DLD1 (cell line): ENCODE measurements around the gene NUCB1.
"Not testable (repeated sequence)": the region's sequence is repeated elsewhere in the genome, so short reads cannot be mapped to it uniquely, and the experiment has no call there.

Experiments
- in situ Hi-C: cut with HindIII; loops from 2 replicates; pipeline ENCODE4 v1.10.0; 2017; ENCODE audit warnings: low sequenced_read_pairs

The NUCB1 gene

DNA sequence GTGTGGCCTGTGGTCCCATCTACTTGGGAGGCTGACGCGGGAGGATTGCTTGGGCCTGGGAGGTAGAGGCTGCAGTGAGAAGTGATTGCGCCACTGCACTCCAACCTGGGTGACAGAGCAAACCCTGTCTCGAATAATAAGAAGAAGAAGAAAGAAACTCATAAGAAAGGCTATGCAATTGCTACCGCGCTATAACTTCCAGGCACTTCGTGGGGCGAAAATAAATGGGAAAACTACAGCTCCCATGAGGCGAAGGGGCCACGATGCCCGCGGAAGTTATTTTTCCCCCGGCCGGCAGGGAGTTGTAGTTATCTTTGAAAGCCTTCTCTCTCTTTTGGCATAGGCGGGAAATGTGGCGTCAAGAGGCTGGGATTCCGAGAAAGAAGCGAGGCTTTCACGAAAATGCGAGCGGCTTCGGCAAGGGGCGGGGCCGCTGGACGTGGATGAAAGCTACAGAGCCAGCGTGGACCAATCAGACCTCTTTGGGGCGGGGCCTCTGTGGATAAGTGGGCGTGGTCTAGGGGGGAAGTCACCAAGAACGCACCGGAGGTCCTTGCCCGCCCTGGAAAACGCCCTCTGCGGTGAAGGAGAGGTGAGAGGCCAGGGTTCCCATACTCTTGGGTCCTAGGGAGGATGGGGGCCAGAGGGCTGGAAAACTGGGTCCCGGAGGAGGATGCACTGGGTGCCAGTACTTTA lies at the start of gene NUCB1:
Gene NUCB1 (plus strand): TSS at position 532 of the 696 bp plus-strand sequence. CDS start 485 bp downstream, outside the sequence.
- in situ Hi-C loops = no loop called here

DNA sequence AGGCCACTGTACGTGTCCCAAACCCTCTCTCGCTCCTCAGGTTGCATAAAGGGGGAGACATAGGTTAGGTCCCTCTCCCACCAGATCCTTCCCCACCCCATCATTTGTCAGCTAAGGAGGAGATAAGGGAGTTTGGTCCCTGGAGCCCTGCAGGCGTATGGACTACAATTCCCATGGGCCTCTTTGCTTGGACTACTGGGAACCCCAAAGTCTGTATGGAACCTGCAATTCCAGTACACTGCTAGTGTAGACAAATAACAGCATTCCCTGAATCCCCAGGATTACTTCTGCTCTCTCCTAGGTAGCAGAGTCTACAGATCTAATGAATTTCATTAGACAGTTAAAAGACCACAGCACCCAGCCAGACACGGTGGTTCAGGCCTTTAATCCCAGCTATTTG lies 47.8 kb upstream of the NUCB1 start:
- in situ Hi-C loops = no loop called here

DNA sequence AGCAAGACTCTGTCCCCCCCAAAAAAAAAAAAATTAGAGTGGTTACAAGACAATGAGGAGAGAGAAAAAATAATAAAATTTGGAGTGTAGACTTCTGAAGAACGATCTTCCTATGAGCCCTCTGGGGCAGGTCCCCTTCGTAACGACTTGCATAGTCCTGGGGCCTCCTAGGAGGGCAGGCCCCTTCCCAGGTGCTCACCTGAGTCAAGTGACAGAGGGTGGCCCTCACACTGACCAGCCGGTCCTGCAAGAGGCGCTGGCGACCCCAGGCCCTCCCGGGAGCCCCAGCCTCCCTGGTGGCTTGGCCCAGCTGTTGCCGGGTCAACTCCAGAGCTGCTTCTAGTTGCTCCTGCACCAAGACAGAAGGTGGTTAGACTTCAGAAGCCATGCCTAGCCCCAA lies 46.6 kb upstream of the NUCB1 start:
- in situ Hi-C loops = no loop called here

DNA sequence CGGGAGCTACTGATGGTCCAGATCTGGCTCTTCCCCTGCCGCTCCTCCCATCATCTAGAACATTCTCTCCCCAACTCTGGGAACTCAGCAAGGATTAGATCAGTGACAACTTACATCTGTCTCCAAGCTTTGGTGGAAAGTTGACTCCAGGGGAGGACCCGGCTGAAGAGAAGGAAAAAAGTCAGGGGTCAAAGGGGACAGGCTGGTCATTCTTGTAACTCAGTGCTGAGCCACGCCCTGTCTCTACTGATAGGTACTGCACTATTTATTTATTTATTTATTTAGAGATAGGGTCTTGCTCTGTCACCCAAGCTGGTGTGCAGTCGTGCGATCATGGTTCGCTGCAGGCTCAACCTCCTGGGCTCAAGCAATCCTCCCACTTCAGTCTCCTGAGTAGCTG lies 46.0 kb upstream of the NUCB1 start:
- in situ Hi-C loops = no loop called here

DNA sequence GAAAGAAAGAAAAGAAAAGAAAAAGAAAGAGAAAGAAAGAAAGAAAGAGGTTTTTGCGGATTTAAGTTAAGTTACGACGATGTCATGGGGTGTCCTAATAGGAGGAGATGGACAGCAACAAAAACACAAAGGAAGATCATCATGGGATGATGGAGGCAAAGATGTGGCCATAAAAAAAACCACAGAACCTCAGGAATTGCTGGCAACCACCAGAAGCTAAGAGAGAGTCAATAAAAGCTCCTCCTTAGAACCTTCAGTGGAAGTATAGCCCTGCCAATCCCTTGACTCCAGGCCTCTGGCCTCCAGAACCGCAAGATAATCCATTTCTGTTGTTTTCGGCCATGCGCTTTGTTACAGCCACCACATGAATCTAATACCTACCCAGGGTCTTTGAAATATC lies 43.2 kb upstream of the NUCB1 start:
- in situ Hi-C loops = no loop called here

DNA sequence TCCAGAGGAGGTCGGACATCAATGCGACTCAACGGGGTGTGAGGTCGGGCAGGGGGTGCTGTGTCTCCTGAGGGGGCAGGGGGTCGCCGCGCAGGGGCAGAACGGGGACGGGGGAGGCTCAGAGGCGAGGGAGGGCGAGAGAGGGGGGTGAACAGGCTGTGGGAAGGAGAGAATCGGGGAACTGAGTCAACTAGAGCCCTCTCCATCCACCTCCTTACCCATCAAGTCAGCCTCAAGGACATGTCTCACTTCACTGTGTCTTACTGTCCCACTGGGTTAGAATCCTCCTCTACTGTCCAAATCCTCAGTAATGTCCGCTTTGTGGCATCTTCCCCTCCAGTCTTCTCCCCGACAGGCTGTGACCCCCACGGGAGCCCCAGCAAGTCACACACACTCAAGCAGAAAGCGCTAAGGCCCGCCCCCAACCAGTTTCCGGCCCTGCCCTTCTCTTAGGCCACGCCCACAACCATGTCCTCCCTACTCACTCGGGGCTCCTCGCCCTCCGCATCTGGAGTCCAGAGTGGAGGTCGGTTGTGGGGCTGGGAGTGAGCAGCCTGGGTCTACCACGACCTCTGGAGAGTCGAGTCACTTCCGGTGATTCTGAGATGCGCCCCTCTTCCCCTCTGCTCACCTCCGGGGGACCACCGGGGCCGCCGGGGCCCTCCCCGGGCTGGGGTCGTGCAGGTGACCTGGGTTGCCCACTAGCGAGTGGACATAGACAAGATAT lies 41.0 kb upstream of the NUCB1 start:
- in situ Hi-C loops = no loop called here

DNA sequence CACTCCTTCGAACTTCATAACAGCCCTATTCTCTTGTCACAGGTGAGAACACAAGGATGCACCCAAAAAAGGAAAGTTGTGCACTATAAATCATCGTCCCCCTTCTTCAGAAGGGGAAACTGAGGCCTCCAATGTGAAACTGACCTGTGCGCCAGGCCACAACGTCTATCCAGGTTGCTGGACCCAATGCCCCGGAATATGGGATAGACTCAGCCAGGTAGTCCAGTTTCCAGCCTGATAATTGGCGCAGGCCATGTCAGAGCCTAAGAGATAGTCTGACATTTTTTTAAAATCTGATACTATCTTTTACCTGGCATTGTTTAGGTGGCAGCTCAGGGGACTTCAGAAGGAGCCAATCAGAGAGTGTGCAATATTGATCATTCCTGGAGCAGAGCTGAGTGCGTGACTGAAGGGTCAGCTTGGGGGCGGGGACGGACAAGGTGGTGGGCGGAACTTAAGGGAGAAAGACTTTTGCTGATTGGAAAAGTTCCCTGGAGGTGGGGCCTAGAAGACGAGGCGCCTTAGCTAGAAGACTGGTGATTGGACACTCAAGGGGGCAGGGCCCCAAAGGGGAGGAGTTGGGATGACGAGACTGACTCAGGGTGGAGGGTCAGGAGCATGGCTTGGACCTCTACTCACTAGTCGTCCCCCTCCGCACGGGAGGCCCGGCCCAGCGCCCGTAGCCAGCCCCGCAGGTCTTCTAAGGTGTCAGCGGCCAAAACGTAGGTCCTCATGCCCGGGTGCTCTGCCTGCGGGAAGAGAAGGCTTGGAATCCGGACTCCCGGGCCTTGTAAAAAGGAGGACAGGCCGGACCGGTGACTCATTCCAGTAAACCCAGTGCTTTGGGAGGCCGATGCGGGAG lies 40.2 kb upstream of the NUCB1 start:
- in situ Hi-C loops = no loop called here

DNA sequence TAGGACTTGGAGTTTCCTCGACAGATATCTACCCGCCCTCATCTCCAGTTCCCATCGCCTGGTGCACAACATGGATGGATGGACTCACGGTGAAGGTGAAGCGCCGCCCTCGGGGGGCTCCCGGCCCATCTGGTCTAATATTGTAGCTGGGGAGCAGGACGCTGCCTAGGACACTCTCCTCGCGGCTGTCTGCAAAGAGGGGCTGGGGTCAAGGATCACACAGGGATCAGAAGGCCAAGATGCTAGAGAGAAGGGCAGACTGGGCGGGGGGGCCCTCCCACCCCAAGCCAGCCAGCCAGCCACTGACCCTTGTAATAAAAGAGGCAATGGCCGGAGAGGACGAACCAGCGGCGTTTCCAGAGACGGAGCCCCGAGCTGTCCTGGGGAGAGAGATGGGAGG lies 38.8 kb upstream of the NUCB1 start:
- in situ Hi-C loops = no loop called here

DNA sequence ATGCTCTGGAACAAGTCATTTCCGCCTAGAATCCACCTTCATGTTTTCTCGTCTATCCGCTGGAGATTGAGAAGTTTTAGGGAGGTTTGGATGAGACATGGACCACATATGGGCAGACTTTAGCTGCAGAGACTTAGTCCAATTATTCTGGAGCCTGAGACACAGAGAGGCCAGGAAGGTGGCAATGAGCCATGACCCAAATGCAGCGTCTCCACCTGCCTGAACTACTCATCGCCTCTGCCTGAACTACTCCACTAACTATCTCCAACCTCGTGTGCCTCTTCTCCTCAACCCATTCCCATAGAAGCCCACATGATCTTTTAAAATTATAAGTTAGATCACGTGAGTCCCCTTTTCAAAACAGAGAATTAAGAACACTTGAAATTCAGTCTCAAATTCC lies 37.3 kb upstream of the NUCB1 start:
- in situ Hi-C loops = no loop called here

DNA sequence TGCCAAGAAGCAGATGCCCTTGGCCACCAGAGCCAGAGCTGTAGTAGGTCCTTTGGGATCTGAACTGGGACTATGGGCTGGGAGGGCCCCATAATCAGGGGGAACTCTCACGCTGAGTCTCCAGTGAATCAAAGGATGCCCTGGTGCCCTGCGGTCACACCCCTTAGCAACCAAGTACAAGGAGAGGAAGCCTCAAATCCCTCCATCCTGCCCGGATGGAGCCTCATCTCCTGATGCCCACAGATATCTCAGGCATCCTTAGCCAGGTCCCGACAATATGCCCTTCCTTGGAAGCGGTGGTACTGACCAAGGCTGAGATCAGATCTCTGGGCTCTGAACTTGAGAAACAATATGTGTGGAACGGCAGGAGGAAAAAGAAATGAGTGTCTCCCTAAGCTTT lies 33.4 kb upstream of the NUCB1 start:
- in situ Hi-C loops = no loop called here

DNA sequence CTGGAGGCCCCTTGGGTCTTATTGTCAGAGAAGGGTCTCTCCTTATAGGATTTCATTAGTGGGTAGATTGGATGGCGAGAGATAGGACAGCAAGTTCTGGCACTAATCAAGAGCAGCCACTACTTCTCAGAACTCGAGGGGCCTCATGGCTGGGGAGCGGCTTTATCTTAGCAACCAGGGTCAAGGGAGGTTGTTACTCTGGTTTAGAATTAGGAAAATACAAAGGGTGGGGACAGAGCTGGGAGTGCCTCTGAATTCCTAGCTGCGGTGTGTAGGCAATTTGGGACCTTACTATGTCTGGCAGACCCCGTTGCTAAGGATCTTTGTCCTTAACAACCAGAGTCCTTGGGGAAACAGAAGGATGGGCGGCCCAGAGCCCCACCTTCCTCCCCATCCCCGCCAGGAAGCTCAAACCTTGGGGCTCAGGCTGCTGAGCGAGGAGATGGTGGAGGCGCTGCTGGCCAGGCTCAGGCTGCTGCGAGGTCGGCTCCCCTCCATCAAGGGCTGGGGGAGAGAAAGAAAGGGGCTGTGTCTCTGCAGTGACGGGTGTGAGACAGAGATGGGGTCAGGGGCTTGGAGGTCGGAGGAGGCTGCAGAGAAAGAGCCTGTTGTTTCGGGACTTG lies 32.9 kb upstream of the NUCB1 start:
- in situ Hi-C loops = no loop called here

DNA sequence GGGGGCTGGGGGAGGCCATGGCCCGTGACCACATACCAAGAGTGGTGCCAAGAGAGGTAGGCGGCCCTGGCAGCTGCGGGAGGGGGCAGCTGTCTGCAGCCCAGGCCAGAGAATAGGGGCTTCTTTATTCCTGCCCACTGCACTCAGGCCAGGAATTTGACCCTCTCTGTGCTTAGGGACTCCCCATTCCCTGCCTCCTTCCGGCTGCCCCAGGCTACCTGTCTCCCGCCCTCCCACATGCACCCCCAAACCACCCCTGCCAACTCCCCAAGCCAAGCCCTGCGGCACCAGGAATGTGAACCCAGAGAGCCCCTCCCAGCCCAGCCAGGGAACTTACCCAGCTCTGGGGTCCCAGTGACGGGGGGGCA lies 32.4 kb upstream of the NUCB1 start:
- in situ Hi-C loops = no loop called here

DNA sequence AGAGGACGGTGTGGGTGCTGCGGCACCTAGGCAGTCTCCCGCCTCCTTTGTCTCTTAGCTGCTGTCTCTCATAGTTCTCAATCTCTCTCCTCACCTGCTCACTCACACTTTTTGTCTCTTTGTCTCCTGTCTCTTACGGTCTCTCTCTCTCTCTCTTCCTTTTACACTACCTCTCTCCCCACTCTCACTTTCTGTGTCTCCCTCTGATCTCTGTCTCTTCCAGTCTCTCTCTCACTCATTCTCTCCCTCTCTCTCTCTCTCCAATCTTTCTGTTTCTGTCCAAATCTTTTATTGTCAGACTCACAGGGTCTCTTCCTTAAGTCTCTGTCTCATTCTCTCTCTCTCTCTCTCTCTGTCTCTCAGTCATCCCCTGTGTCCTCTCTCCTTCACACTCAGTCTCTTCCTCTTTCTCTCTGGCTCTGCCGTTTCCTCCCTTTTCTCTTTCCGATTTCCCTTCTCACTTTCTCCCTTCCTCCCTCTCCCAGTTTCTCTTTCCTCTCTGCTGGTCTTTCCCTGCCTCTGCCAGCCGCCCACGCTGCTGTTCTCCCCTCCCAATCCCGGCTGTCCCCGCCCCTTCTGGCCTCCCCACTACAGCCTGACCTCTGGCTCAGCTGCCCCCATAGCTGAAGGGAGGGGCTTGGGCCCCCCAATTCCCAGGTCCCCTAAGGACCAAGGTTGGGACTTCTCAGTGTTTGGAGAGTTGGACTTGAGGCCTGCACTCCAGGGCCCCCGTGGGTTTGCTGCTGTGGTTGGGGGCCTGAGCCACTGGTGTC lies 31.8 kb upstream of the NUCB1 start, which contains the start of gene PLEKHA4:
Gene PLEKHA4 (minus strand): TSS at position 504 of the 773 bp plus-strand sequence. CDS start 997 bp downstream, outside the sequence.
- in situ Hi-C loops = no loop called here

DNA sequence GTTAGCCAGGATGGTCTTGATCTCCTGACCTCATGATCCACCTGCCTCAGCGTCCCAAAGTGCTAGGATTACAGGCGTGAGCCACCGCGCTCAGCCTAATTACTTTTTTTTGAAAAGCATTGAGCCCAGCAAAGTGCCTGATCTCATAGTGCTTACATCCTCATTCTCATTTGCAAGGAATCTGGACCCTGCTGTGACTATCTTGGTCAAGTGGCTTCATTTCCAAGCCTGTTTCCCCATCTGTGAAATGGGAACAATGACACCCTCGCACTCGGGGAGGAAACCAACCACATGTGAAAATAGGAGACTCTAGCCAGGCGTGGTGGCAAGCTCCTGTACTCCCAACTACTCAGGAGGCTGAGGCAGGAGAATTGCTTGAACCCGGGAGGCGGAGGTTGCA lies 30.1 kb upstream of the NUCB1 start:
- in situ Hi-C loops = no loop called here

DNA sequence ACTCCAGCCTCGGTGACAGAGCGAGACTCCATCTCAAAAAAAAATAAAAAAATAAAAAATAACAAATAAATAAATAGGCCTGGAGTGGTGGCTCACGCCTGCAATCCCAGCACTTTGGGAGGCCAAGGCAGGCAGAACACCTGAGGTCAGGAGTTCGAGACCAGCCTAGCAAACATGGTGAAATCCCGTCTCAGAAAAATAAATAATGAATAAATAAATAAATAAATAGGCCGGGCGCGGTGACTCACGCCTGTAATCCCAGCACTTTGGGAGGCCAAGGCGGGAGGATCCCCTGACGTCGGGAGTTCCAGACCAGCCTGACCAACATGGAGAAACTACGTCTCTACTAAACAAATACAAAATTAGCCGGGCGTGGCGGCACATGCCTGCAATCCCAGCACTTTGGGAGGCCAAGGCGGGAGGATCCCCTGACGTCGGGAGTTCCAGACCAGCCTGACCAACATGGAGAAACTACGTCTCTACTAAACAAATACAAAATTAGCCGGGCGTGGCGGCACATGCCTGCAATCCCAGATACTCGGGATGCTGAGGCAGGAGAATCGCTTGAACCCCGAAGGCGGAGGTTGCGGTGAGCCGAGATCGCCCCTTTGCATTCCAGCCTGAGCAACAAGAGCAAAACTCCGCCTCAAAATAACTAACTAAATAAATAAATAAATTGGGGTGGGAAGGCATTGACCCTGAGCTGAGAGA lies 28.5 kb upstream of the NUCB1 start:
- in situ Hi-C loops = not testable (repeated sequence)

DNA sequence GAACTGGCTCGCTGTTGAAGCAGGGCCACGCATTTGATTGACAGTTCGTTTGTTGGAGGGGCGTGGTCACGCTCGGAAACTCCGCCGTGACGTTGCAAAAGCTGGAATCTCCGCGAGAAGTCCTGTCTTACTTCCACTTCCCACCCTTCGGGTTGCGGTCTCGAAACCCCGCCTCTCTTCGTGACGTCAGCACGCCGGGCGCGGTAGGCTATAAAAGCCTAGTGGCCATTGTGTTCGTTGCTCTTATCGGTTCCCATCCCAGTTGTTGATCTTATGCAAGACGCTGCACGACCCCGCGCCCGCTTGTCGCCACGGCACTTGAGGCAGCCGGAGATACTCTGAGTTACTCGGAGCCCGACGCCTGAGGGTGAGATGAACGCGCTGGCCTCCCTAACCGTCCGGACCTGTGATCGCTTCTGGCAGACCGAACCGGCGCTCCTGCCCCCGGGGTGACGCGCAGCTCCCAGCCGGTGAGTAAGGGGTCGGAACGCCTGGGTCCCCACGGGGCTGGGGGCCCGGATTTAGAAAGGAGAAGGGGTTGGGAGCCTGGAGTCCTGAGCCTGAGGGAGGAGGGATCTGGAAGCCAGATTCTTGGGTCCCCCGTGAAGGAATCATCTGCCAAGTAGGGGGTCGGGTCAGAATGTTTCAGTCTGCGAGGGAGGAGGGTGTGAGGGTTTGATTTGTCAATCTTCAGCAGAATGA lies 27.8 kb upstream of the NUCB1 start, which contains the start of gene PPP1R15A:
Gene PPP1R15A (plus strand): TSS at position 240 of the 702 bp plus-strand sequence. CDS start 813 bp downstream, outside the sequence.
- in situ Hi-C loops = no loop called here

DNA sequence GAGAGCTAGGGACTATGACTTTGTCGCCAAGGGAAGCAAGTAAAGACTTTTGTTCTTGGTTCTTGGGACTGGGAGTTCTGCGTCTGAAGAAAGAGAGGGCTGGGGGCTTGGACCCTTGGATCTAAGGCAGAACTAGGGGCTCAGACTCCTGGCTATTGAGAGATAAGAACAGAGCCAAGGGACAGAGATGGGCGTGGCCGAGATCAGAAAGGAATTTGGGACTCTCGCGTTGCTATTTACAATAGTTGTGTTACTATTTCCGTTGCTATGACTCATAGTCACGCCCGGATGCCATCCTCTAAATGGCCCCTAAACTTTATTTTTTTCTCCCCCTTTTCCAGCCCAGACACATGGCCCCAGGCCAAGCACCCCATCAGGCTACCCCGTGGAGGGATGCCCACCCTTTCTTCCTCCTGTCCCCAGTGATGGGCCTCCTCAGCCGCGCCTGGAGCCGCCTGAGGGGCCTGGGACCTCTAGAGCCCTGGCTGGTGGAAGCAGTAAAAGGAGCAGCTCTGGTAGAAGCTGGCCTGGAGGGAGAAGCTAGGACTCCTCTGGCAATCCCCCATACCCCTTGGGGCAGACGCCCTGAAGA lies 27.1 kb upstream of the NUCB1 start:
- in situ Hi-C loops = no loop called here

DNA sequence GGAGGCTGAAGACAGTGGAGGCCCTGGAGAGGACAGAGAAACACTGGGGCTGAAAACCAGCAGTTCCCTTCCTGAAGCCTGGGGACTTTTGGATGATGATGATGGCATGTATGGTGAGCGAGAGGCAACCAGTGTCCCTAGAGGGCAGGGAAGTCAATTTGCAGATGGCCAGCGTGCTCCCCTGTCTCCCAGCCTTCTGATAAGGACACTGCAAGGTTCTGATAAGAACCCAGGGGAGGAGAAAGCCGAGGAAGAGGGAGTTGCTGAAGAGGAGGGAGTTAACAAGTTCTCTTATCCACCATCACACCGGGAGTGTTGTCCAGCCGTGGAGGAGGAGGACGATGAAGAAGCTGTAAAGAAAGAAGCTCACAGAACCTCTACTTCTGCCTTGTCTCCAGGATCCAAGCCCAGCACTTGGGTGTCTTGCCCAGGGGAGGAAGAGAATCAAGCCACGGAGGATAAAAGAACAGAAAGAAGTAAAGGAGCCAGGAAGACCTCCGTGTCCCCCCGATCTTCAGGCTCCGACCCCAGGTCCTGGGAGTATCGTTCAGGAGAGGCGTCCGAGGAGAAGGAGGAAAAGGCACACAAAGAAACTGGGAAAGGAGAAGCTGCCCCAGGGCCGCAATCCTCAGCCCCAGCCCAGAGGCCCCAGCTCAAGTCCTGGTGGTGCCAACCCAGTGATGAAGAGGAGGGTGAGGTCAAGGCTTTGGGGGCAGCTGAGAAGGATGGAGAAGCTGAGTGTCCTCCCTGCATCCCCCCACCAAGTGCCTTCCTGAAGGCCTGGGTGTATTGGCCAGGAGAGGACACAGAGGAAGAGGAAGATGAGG lies 26.4 kb upstream of the NUCB1 start:
- in situ Hi-C loops = no loop called here
